ENCODE measurements around the gene ATXN7L2. TPM values are rescaled to one million over a fixed set of nuclear protein-coding genes. Genes with fewer than 3 reads are reported as not detected.

Gene ATXN7L2
- total and polyA plus RNA-seq, 2 of the 8 experiments (the other 6 are each of a cell fraction or from before 2014, with no cell fraction given), result 8.1 to 9.3 TPM

DNA sequence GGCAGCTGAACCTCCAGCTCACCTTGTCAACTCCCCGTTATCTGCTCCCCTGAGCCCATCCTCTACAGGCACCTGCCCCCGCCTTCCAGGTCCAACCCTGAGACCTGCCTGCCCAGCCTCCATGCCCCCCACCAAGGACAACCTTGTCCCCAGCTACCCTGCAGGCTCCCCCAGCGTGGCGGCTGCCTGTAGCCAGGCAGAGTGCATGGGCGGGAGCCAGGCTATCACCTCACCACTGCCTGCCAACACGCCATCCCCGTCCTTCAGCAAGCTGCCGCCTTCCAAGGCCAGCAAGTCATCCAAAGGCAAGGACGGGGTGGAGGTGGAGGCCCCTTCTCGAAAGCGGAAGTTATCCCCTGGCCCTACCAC, 7.2 kb downstream of the ATXN7L2 start:
- Histone ChIP-seq H3K79me1 (ENCODE audit: low read depth, low read length) (no peaks in the 10 kb centered on the region; the same call in 1 of the 2 replicates), H3K27me3 (replicated peaks in 1 of 4; ENCODE audit: control insufficient read depth in 3 of 4, extremely low read depth in 1 of 4, insufficient read depth in 3 of 4, low read length in 3 of 4) (no peaks in the 10 kb centered on the region), H3K9ac (replicated peaks in 1 of 4; ENCODE audit: extremely low read depth in 1 of 4, low read depth in 3 of 4, low read length in 3 of 4) (no peak overlapping the region), H2BK5ac (ENCODE audit: low read depth, low read length) (no peak overlapping the region), H3K9me3 (ENCODE audit: insufficient read depth in 2 of 2, low read depth in 1 of 2, low read length in 1 of 2) (no peaks in the 10 kb centered on the region), H2AFZ (ENCODE audit: low read length) (no peak overlapping the region), H3K4ac (replicated peaks; ENCODE audit: insufficient read length, low read depth, low read length) (no peak overlapping the region), H2AK5ac (ENCODE audit: low read depth, low read length) (no peak overlapping the region), H3K56ac (replicated peaks; ENCODE audit: insufficient read length, low read depth, low read length) (no peak overlapping the region), H3K4me2 (ENCODE audit: insufficient read depth in 1 of 2, low read depth in 2 of 2, low read length in 2 of 2) (no peak overlapping the region), H3K14ac (ENCODE audit: insufficient read length) (no peak overlapping the region), H3K18ac (ENCODE audit: extremely low read depth, low read length) (no peak overlapping the region), H3K27ac (ENCODE audit: low read depth, low read length) (no peak overlapping the region), H4K5ac (ENCODE audit: insufficient read length, low read depth, low read length) (no peak overlapping the region), H3K4me3 (ENCODE audit: extremely low read depth in 1 of 4, insufficient read depth in 2 of 4, low read depth in 3 of 4, low read length in 4 of 4) (no peak overlapping the region), H4K8ac (ENCODE audit: extremely low read depth, insufficient read depth, low read length) (no peak overlapping the region), H4K20me1 (replicated peaks in 1 of 2; ENCODE audit: control insufficient read depth in 1 of 2, insufficient read depth in 2 of 2, low read length in 2 of 2) (peaks cover 0 to 1% of the 10 kb centered on the region in 2 experiments), H4K91ac (replicated peaks; ENCODE audit: insufficient read length, low read length) (no peak overlapping the region), H3K23me2 (ENCODE audit: low read depth, low read length) (peaks cover 3% of the 10 kb centered on the region), H2BK15ac (ENCODE audit: low read length) (no peak overlapping the region), H2BK12ac (ENCODE audit: low read depth, low read length) (no peak overlapping the region), H3K79me2 (ENCODE audit: control insufficient read depth in 1 of 2, insufficient read depth in 2 of 2, low read length in 2 of 2) (no peaks in the 10 kb centered on the region), H2BK20ac (ENCODE audit: low read length) (no peak overlapping the region), H2BK120ac (replicated peaks; ENCODE audit: low read depth, low read length) (no peak overlapping the region), H3K23ac (ENCODE audit: insufficient read length) (no peak overlapping the region), H3K36me3 (ENCODE audit: control insufficient read depth in 2 of 4, insufficient read depth in 4 of 4, low read length in 3 of 4) (no peaks in the 10 kb centered on the region; a peak in 1 of 8 replicates), H3K4me1 (replicated peaks in 1 of 4; ENCODE audit: control insufficient read depth in 3 of 4, insufficient read depth in 4 of 4, low read length in 3 of 4) (peaks cover 0 to 2% (median 0%) of the 10 kb centered on the region in 4 experiments; a peak in 1 of 7 replicates)
- CTCF ChIA-PET (ENCODE audit: partially characterized antibody), result interaction anchor here (0.5 to 43.7 kb wide), 20 partner anchors 11 to 214 kb away, joined by 3 to 1755 read pairs (median 4); partner anchors contain the start of genes AMIGO1, ATXN7L2, GNAI3 and GPR61
- TF ChIP-seq TAF1 (IDR thresholded peaks at IDR 0.05; ENCODE audit: low read depth, low read length) (no peak), POLR2A (IDR thresholded peaks at IDR 0.05; ENCODE audit: control extremely low read depth in 1 of 2, low read depth in 2 of 2, low read length in 2 of 2) (no peak), SIX5 (IDR thresholded peaks at IDR 0.05; ENCODE audit: low read depth, low read length) (no peak)
- 84% methylated on average over 11 of the region's 11 CpGs; no CpG with 5 or more reads in 1 of the 2 experiments for WGBS, 2 experiments (ENCODE audit: extremely low coverage in 1 of 2, insufficient coverage in 1 of 2, insufficient read length in 1 of 2, insufficient replicate concordance in 2 of 2, low coverage in 1 of 2, low lambda C conversion rate in 2 of 2, missing lambda C conversion rate in 1 of 2)
- POLR2A ChIA-PET (ENCODE audit: partially characterized antibody), result interaction anchor here (0.8 to 3.1 kb wide), 6 partner anchors 9 to 294 kb away, joined by 3 to 10 read pairs (median 4); partner anchors contain the start of gene GPR61
- FAIRE-seq, result no peak
- DNase-seq (ENCODE audit: low read depth in 1 of 2, low spot score in 2 of 2), result no peak
